Caco-2 (cell line): ENCODE results near the gene ACTC1. TPM values are rescaled to one million over a fixed set of nuclear protein-coding genes. Genes with fewer than 3 reads are reported as not detected.

Experiments used
- BruUV-seq: library from RNA; stranded (reverse); fragments of 400-500 nt; replicated peaks from 2 replicates; lab custom pipeline; 2021; lab: Mats Ljungman, UMichigan
- CTCF ChIA-PET: fragments of 300-600 bp; sonication (Branson Sonifier 250); formaldehyde crosslinking; loops from one replicate; lab custom pipeline; 2022; ENCODE audit warnings: antibody characterized with exemption; lab: Charles Lee
- POLR2A ChIA-PET: fragments of 300-600 bp; sonication (Branson Sonifier 250); formaldehyde crosslinking; loops from one replicate; lab custom pipeline; 2022; ENCODE audit warnings: antibody characterized with exemption; lab: Charles Lee
- DNase-seq, 2 experiments: peaks; one replicate each; pipeline versions ENCODE4 v3.0.0 to v3.0.0-alpha.2; 2020 to 2022
- H3K27me3 ChIP-seq: replicated peaks from 2 replicates; pipeline ENCODE4 v1.6.0; 2011; ENCODE audit warnings: low read length; ENCODE audit not compliant: control insufficient read depth, insufficient read depth
- H3K36me3 ChIP-seq: 2 replicates; pipeline ENCODE4 v1.5.1; 2011; ENCODE audit warnings: low read length; ENCODE audit not compliant: control insufficient read depth, insufficient read depth
- H3K4me1 ChIP-seq: fragments of 250-450 bp; sonication (Bioruptor Pico); 2 replicates; pipeline ENCODE4 v1.5.1; 2020; ENCODE audit warnings: mild to moderate bottlenecking
- H3K4me3 ChIP-seq: 2 replicates; pipeline ENCODE4 v1.5.1; 2011; ENCODE audit warnings: low read depth, mild to moderate bottlenecking, control low read depth, low read length
- H3K9me3 ChIP-seq: fragments of 250-450 bp; sonication (Bioruptor Pico); 2 replicates; pipeline ENCODE4 v1.5.1; 2020; ENCODE audit warnings: mild to moderate bottlenecking, moderate library complexity
- H3K27ac Mint-ChIP-seq: one replicate; pipeline ENCODE4 v1.8.0; 2022; ENCODE audit warnings: mixed read lengths; ENCODE audit not compliant: unreplicated experiment
- H3K27me3 Mint-ChIP-seq: one replicate; pipeline ENCODE4 v1.8.0; 2022; ENCODE audit warnings: mixed read lengths; ENCODE audit not compliant: insufficient read depth, unreplicated experiment
- H3K36me3 Mint-ChIP-seq: one replicate; pipeline ENCODE4 v1.8.0; 2022; ENCODE audit warnings: mild to moderate bottlenecking, mixed read lengths; ENCODE audit not compliant: insufficient read depth, unreplicated experiment
- H3K4me1 Mint-ChIP-seq: one replicate; pipeline ENCODE4 v1.8.0; 2022; ENCODE audit warnings: low read depth, mixed read lengths; ENCODE audit not compliant: unreplicated experiment
- H3K4me3 Mint-ChIP-seq: one replicate; pipeline ENCODE4 v1.8.0; 2022; ENCODE audit warnings: mild to moderate bottlenecking, moderate library complexity, mixed read lengths; ENCODE audit not compliant: unreplicated experiment
- H3K9me3 Mint-ChIP-seq: one replicate; pipeline ENCODE4 v1.8.0; 2022; ENCODE audit warnings: mixed read lengths; ENCODE audit not compliant: unreplicated experiment
- CTCF ChIP-seq, 2 experiments: fragments of 200-600 bp in 1 of 2; IDR thresholded peaks; 1 replicate in 1 of 2; 2 replicates in 1 of 2; pipeline versions ENCODE4 v1.5.1 to v1.8.0; 2011 to 2022; ENCODE audit warnings: antibody characterized with exemption in 1 of 2, control low read depth in 1 of 2, inconsistent platforms in 1 of 2, low read depth in 1 of 2, low read length in 1 of 2, mild to moderate bottlenecking in 1 of 2, moderate library complexity in 1 of 2; ENCODE audit not compliant: insufficient read depth in 1 of 2, severe bottlenecking in 1 of 2, unreplicated experiment in 1 of 2
- intact Hi-C: fragments of 100-400 bp; cut with micrococcal nuclease; formaldehyde crosslinking; loops from one replicate; pipeline ENCODE4 v1.10.0; 2022; ENCODE audit not compliant: unreplicated experiment
- total RNA-seq: library from RNA; stranded (reverse); gene quantifications from 2 replicates; pipeline ENCODE4 v1.2.3, GENCODE V29; 2022

The ACTC1 gene
- total RNA-seq, 1 experiment from 2014 or later, result not detected

GRCh38 chr15:34837246-34838016 lies 42.1 kb upstream of the ACTC1 start:
- H3K4me1 Mint-ChIP-seq, result no peaks in the 10 kb centered on the region

GRCh38 chr15:34828145-34828911 lies 33.0 kb upstream of the ACTC1 start:
- no peak for DNase-seq
- ChIA-PET CTCF (no interaction called here), POLR2A (no interaction called here)
- H3K4me1 ChIP-seq, result no peaks in the 10 kb centered on the region
- Mint-ChIP-seq H3K36me3 (no peaks in the 10 kb centered on the region), H3K4me3 (no peak overlapping the region), H3K9me3 (no peaks in the 10 kb centered on the region), H3K4me1 (no peaks in the 10 kb centered on the region), H3K27ac (no peak overlapping the region), H3K27me3 (peaks cover 10% of the 10 kb centered on the region)
- H3K27me3 ChIP-seq, result no peaks in the 10 kb centered on the region
- intact Hi-C loops, result no loop called here
- H3K36me3 ChIP-seq, result no peaks in the 10 kb centered on the region
- no TSS peak for BruUV-seq
- no peaks in the 10 kb centered on the region for H3K9me3 ChIP-seq
- H3K4me3 ChIP-seq, result no peak overlapping the region
- TF ChIP-seq CTCF (IDR thresholded peaks at IDR 0.05; ENCODE audit: insufficient read depth in 1 of 2, low read depth in 1 of 2, low read length in 1 of 2, severe bottlenecking in 1 of 2, unreplicated experiment in 1 of 2), result no peak

More at GRCh38 chr15:34837246-34838016, 42.1 kb upstream of the ACTC1 start:
- no peaks in the 10 kb centered on the region for H3K36me3 ChIP-seq
- ChIA-PET CTCF (no interaction called here), POLR2A (no interaction called here)
- H3K4me1 ChIP-seq, result no peaks in the 10 kb centered on the region
- TF ChIP-seq CTCF (IDR thresholded peaks at IDR 0.05; ENCODE audit: insufficient read depth in 1 of 2, low read depth in 1 of 2, low read length in 1 of 2, severe bottlenecking in 1 of 2, unreplicated experiment in 1 of 2), result no peak
- no peak overlapping the region for H3K4me3 Mint-ChIP-seq
- H3K27me3 Mint-ChIP-seq, result peaks cover 16% of the 10 kb centered on the region
- DNase-seq, result no peak
- no peaks in the 10 kb centered on the region for H3K9me3 ChIP-seq
- intact Hi-C loops, result no loop called here
- H3K9me3 Mint-ChIP-seq, result peaks cover 15% of the 10 kb centered on the region
- no peaks in the 10 kb centered on the region for H3K36me3 Mint-ChIP-seq
- H3K27ac Mint-ChIP-seq, result no peak overlapping the region
- no TSS peak for BruUV-seq
- no peaks in the 10 kb centered on the region for H3K27me3 ChIP-seq
- no peak overlapping the region for H3K4me3 ChIP-seq

DNA sequence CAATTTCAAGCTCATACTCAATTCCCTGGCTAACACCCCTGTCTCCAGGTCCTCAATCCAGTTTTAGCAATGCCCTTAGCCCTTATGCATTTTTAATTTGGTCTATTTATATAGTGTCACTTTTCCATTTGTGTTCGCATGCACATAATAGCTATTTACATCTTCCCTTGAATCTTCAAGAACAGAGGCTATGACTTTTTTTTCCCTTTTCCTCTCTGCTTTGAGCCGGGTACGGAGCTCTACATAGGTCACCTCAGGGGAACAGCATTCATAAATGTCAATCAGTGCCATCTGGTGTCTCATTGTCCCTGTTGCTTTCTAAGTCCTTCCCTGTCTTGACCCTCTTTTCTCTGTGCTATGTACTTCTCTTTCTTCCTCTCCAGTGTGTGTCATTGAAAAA lies 26.5 kb upstream of the ACTC1 start:
- no peak for TF ChIP-seq CTCF (IDR thresholded peaks at IDR 0.05; ENCODE audit: insufficient read depth in 1 of 2, low read depth in 1 of 2, low read length in 1 of 2, severe bottlenecking in 1 of 2, unreplicated experiment in 1 of 2)
- DNase-seq, result no peak
- ChIA-PET POLR2A (no interaction called here), CTCF (no interaction called here)
- no peaks in the 10 kb centered on the region for H3K36me3 Mint-ChIP-seq
- H3K27ac Mint-ChIP-seq, result no peak overlapping the region
- H3K9me3 Mint-ChIP-seq, result no peaks in the 10 kb centered on the region
- Histone ChIP-seq H3K36me3 (no peaks in the 10 kb centered on the region), H3K4me1 (no peaks in the 10 kb centered on the region), H3K4me3 (no peak overlapping the region), H3K9me3 (no peaks in the 10 kb centered on the region), H3K27me3 (no peaks in the 10 kb centered on the region)
- no peaks in the 10 kb centered on the region for H3K4me1 Mint-ChIP-seq
- peaks cover 33% of the 10 kb centered on the region for H3K27me3 Mint-ChIP-seq
- H3K4me3 Mint-ChIP-seq, result no peak overlapping the region
- intact Hi-C loops, result no loop called here
- no TSS peak for BruUV-seq
